MM.1S (cell line): ENCODE results near the gene PIEZO2.

Experiments used
- DNase-seq: peaks from one replicate; pipeline ENCODE4 v3.0.0-alpha.2; 2015
- H2AFZ ChIP-seq: fragments of 300-600 bp; sonication (generic); 2 replicates; pipeline ENCODE4 v1.6.0; 2016; ENCODE audit warnings: antibody characterized with exemption, low read length
- H3F3A ChIP-seq: fragments of 300-600 bp; sonication (generic); 2 replicates; pipeline ENCODE4 v1.6.1; 2016; ENCODE audit warnings: mild to moderate bottlenecking, antibody characterized with exemption, low read length, moderate library complexity, mixed read lengths; ENCODE audit not compliant: insufficient read depth
- H3K27ac ChIP-seq: fragments of 300-600 bp; sonication (generic); 2 replicates; pipeline ENCODE4 v1.5.1; 2016; ENCODE audit warnings: mild to moderate bottlenecking, low read length
- H3K27me3 ChIP-seq: fragments of 300-600 bp; sonication (generic); replicated peaks from 2 replicates; pipeline ENCODE4 v1.6.0; 2016; ENCODE audit warnings: low read length; ENCODE audit not compliant: insufficient read depth
- H3K36me3 ChIP-seq: fragments of 300-600 bp; sonication (generic); replicated peaks from 2 replicates; pipeline ENCODE4 v1.6.1; 2016; ENCODE audit warnings: mild to moderate bottlenecking, low read length, mixed read lengths; ENCODE audit not compliant: insufficient read depth
- H3K4me1 ChIP-seq: fragments of 300-600 bp; sonication (generic); 2 replicates; pipeline ENCODE4 v1.6.1; 2016; ENCODE audit warnings: low read length, mixed read lengths
- H3K4me2 ChIP-seq: fragments of 300-600 bp; sonication (generic); 2 replicates; pipeline ENCODE4 v1.6.0; 2016; ENCODE audit warnings: low read depth, low read length
- H3K4me3 ChIP-seq: fragments of 300-600 bp; sonication (generic); 2 replicates; pipeline ENCODE4 v1.5.1; 2016; ENCODE audit warnings: low read length, mixed read lengths
- H3K79me2 ChIP-seq: fragments of 300-600 bp; sonication (generic); 2 replicates; pipeline ENCODE4 v1.6.1; 2016; ENCODE audit warnings: mixed run types, low read length, mixed read lengths
- H3K9ac ChIP-seq: fragments of 300-600 bp; sonication (generic); 2 replicates; pipeline ENCODE4 v1.6.1; 2016; ENCODE audit warnings: low read length, mixed read lengths
- H3K9me2 ChIP-seq: fragments of 300-600 bp; sonication (generic); replicated peaks from 2 replicates; pipeline ENCODE4 v1.6.1; 2016; ENCODE audit warnings: mild to moderate bottlenecking, low read length, mixed read lengths; ENCODE audit not compliant: insufficient read depth
- H3K9me3 ChIP-seq: fragments of 300-600 bp; sonication (generic); replicated peaks from 2 replicates; pipeline ENCODE4 v1.6.1; 2016; ENCODE audit warnings: mild to moderate bottlenecking, low read length, mixed read lengths; ENCODE audit not compliant: insufficient read depth
- H4K20me1 ChIP-seq: fragments of 300-600 bp; sonication (generic); 2 replicates; pipeline ENCODE4 v1.6.1; 2016; ENCODE audit warnings: mild to moderate bottlenecking, low read length, moderate library complexity, mixed read lengths; ENCODE audit not compliant: insufficient read depth
- CTCF ChIP-seq: fragments of 300-600 bp; sonication (generic); IDR thresholded peaks from 2 replicates; pipeline ENCODE4 v1.5.1; 2016; ENCODE audit warnings: antibody characterized with exemption, low read length, mixed read lengths
- EZH2 ChIP-seq: fragments of 300-600 bp; sonication (generic); optimal IDR thresholded peaks from 2 replicates; pipeline ENCODE3; 2017; ENCODE audit warnings: low read depth, mild to moderate bottlenecking, antibody characterized with exemption, low read length, mixed read lengths
- EZH2phosphoT487 ChIP-seq: fragments of 300-600 bp; sonication (generic); IDR thresholded peaks from 2 replicates; pipeline ENCODE4 v1.6.1; 2018; ENCODE audit warnings: antibody characterized with exemption, low read length

PIEZO2 gene

GRCh38 chr18:10908760-10909159 lies 240.6 kb downstream of the PIEZO2 start:
- H3K4me1 ChIP-seq = no peaks in the 10 kb centered on the region

GRCh38 chr18:10907749-10908148 lies 241.6 kb downstream of the PIEZO2 start:
- Histone ChIP-seq H3K36me3 (no peaks in the 10 kb centered on the region), H3K9me3 (no peaks in the 10 kb centered on the region), H3K27me3 (no peaks in the 10 kb centered on the region), H3K4me3 (no peak overlapping the region), H3K9me2 (no peaks in the 10 kb centered on the region), H3K9ac (no peak overlapping the region), H2AFZ (no peak overlapping the region), H4K20me1 (no peaks in the 10 kb centered on the region), H3K27ac (no peak overlapping the region), H3F3A (no peaks in the 10 kb centered on the region), H3K4me1 (no peaks in the 10 kb centered on the region), H3K4me2 (no peak overlapping the region), H3K79me2 (no peaks in the 10 kb centered on the region)
- TF ChIP-seq EZH2 = no peak
- no peak for TF ChIP-seq EZH2phosphoT487
- TF ChIP-seq CTCF = no peak
- DNase-seq = no peak

More at GRCh38 chr18:10908760-10909159, 240.6 kb downstream of the PIEZO2 start:
- no peak overlapping the region for H3K4me2 ChIP-seq
- no peaks in the 10 kb centered on the region for H3K36me3 ChIP-seq
- H3F3A ChIP-seq = no peaks in the 10 kb centered on the region
- H2AFZ ChIP-seq = no peak overlapping the region
- no peaks in the 10 kb centered on the region for H3K9me3 ChIP-seq
- TF ChIP-seq EZH2 (no peak), CTCF (no peak), EZH2phosphoT487 (no peak)
- no peak for DNase-seq
- H4K20me1 ChIP-seq = no peaks in the 10 kb centered on the region
- no peak overlapping the region for H3K27ac ChIP-seq
- no peaks in the 10 kb centered on the region for H3K27me3 ChIP-seq
- no peaks in the 10 kb centered on the region for H3K9me2 ChIP-seq
- no peak overlapping the region for H3K4me3 ChIP-seq
- H3K9ac ChIP-seq = no peak overlapping the region
- no peaks in the 10 kb centered on the region for H3K79me2 ChIP-seq

GRCh38 chr18:10901329-10901728 lies 248.0 kb downstream of the PIEZO2 start:
- H4K20me1 ChIP-seq = no peaks in the 10 kb centered on the region
- no peaks in the 10 kb centered on the region for H3F3A ChIP-seq
- DNase-seq = no peak
- no peak for TF ChIP-seq CTCF
- no peak for TF ChIP-seq EZH2
- no peak for TF ChIP-seq EZH2phosphoT487
- H3K27me3 ChIP-seq = no peaks in the 10 kb centered on the region
- H3K9me3 ChIP-seq = no peaks in the 10 kb centered on the region
- no peaks in the 10 kb centered on the region for H3K9me2 ChIP-seq
- H3K4me2 ChIP-seq = no peak overlapping the region
- no peak overlapping the region for H3K9ac ChIP-seq
- H3K27ac ChIP-seq = no peak overlapping the region
- no peaks in the 10 kb centered on the region for H3K79me2 ChIP-seq
- no peak overlapping the region for H2AFZ ChIP-seq
- no peaks in the 10 kb centered on the region for H3K4me1 ChIP-seq
- no peak overlapping the region for H3K4me3 ChIP-seq
- no peaks in the 10 kb centered on the region for H3K36me3 ChIP-seq

- Histone ChIP-seq H3K9ac (no peak overlapping the region), H3K4me2 (no peak overlapping the region), H3K79me2 (no peaks in the 10 kb centered on the region), H3K9me2 (no peaks in the 10 kb centered on the region), H3K36me3 (no peaks in the 10 kb centered on the region), H3K27ac (no peak overlapping the region), H3K9me3 (no peaks in the 10 kb centered on the region), H2AFZ (no peak overlapping the region), H3F3A (no peaks in the 10 kb centered on the region), H3K4me1 (no peaks in the 10 kb centered on the region), H3K4me3 (no peak overlapping the region), H3K27me3 (no peaks in the 10 kb centered on the region), H4K20me1 (no peaks in the 10 kb centered on the region)
- DNase-seq = no peak
- no peak for TF ChIP-seq CTCF
- no peak for TF ChIP-seq EZH2phosphoT487
- TF ChIP-seq EZH2 = no peak
These were observed 248.9 kb downstream of the PIEZO2 start for GRCh38 chr18:10900435-10900834.
